ENCODE measurements around the gene NLRC3. TPM values are rescaled to one million over a fixed set of nuclear protein-coding genes. Genes with fewer than 3 reads are reported as not detected.
"Not testable (repeated sequence)": the region's sequence is repeated elsewhere in the genome, so short reads cannot be mapped to it uniquely, and the experiment has no call there.

The NLRC3 gene
- total RNA-seq, 1 experiment from 2014 or later, result not detected

DNA sequence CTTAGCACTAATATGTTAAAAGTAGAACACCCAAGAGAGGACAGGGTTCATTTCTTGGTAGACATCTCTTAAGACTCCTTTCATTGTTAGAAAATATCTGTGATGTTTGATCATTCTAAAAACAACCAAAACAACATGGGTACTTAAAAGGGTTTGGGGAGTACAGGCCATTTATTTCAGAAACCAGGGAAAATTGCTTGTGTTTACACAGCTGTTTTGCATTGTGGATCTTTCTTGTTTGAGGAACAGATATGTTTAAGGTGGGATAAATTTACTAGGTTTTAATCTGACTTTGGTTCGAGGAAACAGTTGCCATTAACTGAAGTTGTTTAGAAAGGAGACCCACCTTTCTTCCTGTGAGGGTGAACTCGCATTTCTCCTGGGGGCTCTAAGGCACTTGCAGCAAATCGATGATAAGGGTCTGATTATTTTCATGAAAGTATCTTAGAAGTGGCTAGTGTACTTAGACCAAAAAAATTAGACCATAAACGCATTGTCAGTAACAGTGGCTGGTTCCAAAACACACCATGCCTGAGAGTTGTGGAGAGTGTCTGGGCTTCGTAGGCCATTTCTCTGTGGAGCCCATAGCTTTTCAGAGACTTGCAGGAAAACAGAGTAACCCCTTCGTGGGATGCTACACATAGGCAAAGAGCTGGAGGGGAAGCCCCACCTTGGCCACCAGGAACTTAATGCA lies 58.8 kb downstream of the NLRC3 start:
- H3K9me3 ChIP-seq (replicated peaks), result no peaks in the 10 kb centered on the region
- no peak for DNase-seq (ENCODE audit: low read depth in 1 of 2, low spot score in 2 of 2)
- no peaks in the 10 kb centered on the region for H3K27me3 ChIP-seq (replicated peaks)
- no peak overlapping the region for H3K27ac ChIP-seq
- peaks cover 31% of the 10 kb centered on the region for H3K36me3 ChIP-seq
- H3K4me3 ChIP-seq, result no peak overlapping the region
- H3K4me1 ChIP-seq (replicated peaks), result peaks cover 4% of the 10 kb centered on the region; the same call in 1 of the 2 replicates

DNA sequence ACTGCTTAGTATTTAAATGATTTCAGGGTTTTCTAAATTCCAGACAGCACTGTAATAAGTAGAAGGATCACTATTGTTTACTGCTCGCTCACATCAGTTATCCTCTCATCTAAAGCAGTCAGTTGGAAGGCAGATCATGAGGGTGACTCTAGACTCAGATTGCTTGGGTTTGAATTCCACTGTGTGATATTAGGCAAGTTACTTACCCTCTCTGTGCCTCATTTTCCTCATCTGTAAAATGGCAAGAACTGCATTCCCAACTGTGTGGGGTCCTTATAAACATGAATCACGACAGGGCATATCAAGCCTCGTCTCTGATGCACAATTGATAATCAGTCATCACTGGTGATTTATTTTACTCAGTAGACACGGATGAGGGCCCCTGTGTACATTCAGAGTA lies 61.3 kb downstream of the NLRC3 start:
- Histone ChIP-seq H3K27me3 (replicated peaks) (no peaks in the 10 kb centered on the region), H3K4me1 (replicated peaks) (peaks cover 4% of the 10 kb centered on the region; the same call in 1 of the 2 replicates)
- DNase-seq (ENCODE audit: low read depth in 1 of 2, low spot score in 2 of 2), result no peak

DNA sequence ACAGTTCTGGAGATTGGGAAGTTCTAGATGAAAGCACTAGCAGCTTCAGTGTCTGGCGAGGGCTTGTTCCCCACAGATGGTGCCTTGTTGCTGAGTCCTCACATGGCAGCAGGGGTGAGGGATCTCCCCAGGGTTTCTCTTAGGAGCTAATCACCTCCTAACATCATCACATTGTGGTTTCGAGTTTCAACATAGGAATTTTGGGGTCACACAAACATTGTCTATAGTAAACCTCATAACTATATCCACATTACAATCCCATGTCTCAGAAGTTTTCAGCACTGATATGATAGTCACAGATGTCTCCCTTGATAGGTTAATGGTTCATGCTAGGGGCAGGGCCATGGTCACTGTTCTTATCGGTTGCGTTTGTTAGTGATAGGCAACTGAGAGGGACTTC lies 62.6 kb downstream of the NLRC3 start:
- peaks cover 4% of the 10 kb centered on the region; the same call in 1 of the 2 replicates for H3K4me1 ChIP-seq (replicated peaks)
- H3K27me3 ChIP-seq (replicated peaks), result no peaks in the 10 kb centered on the region
- H3K4me3 ChIP-seq, result no peak overlapping the region
- H3K36me3 ChIP-seq, result peaks cover 25% of the 10 kb centered on the region
- H3K9me3 ChIP-seq (replicated peaks), result no peaks in the 10 kb centered on the region
- DNase-seq (ENCODE audit: low read depth in 1 of 2, low spot score in 2 of 2), result no peak
- H3K27ac ChIP-seq, result no peak overlapping the region

More for the DNA sequence above, 61.3 kb downstream of the NLRC3 start:
- Histone ChIP-seq H3K9me3 (replicated peaks) (no peaks in the 10 kb centered on the region), H3K36me3 (peaks cover 30% of the 10 kb centered on the region), H3K4me3 (no peak overlapping the region), H3K27ac (no peak overlapping the region)

DNA sequence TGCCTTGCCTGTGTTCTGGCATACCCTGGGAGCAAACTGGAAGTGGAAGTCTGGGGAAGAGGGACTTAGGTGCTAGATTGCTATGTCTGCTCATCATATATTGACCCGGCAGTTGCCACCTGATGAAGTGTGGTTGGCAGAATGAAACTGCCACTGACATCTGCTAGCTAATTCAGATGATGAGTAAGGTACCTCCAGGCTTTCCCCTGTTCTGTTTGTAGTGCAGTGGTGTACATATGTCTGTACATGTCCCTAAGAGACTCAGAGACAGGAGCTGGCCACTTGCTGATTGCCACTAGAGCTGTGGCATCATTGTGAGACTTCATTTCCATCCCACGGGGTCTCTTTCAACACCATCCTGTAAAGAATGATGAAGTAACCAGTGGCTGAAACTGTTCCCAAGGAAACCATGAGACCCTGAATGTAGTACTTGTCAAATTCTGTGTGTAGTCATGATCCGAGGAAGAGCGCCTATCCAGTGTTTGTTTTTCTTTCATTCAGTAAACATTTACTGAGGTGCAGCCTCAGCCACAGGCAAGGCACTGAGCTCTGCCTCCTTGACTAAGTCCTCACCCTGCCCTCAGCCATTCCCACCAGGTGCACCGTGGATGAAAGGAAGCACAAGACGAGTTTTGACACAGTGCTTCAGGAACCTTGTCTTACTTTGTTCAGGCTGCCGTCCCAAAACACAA lies 63.2 kb downstream of the NLRC3 start:
- Histone ChIP-seq H3K36me3 (peaks cover 23% of the 10 kb centered on the region), H3K4me1 (replicated peaks) (peaks cover 7% of the 10 kb centered on the region; the same call in 1 of the 2 replicates), H3K9me3 (replicated peaks) (no peaks in the 10 kb centered on the region), H3K27ac (no peak overlapping the region), H3K4me3 (no peak overlapping the region), H3K27me3 (replicated peaks) (no peaks in the 10 kb centered on the region)
- DNase-seq (ENCODE audit: low read depth in 1 of 2, low spot score in 2 of 2), result no peak

DNA sequence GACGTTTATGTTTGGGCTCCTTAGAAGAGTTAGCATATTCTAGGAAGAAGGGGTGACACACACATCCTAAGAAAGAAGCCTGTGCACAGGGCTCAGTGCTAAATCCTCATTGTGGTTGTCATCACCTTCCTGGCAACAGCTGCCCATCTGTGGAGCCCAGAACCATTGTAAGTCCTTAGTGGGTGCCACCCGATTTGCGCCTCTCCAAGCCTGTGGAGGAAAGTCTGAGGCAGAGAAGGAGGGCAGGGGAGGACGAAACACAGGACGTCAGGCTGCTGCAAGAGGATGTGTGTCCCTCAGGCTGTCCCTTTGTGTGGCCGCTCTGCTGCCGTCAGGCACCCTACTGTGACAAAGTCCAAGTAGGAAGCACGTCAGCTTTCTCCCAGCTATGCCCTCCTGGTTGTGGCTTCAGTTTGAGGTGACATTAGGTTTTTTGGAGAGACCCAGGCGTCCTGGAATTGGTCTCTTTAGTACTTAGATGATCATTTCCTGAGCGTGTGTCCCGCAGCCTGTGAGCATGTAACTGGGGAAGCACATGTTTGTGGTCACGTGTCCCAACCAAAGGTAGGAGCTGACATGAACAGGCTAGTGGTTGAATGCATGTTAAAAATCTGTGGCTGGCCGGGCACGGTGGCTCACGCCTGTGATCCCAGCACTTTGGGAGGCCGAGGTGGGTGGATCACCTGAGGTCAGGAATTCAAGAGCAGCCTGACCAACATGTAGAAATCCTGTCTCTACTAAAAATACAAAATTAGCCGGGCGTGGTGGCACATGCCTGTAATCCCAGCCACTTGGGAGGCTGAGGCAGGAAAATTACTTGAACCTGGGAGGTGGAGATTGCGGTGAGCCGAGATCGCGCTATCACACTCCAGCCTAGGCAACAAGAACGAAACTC lies 65.7 kb downstream of the NLRC3 start:
- Histone ChIP-seq H3K9me3 (replicated peaks) (no peaks in the 10 kb centered on the region), H3K4me1 (replicated peaks) (peaks cover 7% of the 10 kb centered on the region; the same call in 1 of the 2 replicates), H3K27ac (no peak overlapping the region), H3K36me3 (peaks cover 31% of the 10 kb centered on the region), H3K4me3 (no peak overlapping the region), H3K27me3 (replicated peaks) (no peaks in the 10 kb centered on the region)
- no peak for DNase-seq (ENCODE audit: low read depth in 1 of 2, low spot score in 2 of 2)

DNA sequence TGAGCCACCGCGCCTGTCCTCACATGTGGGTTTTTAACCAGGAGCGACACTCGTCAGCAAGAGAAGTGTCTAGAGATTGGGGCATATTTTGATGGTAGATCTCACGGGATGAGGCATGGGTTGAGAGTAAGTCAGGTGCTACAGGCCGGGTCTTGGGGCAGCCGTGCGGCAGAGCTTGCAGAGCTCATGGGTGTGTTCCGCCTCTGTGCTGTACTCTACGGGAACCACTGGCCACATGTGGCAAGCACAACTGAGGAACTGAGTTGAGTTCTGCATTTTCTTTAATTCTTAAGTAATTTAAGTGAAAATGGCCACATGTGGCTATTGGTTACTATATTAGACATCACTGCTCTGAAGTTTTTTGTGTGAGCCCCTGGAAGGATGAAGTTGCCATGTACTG lies 66.8 kb downstream of the NLRC3 start:
- DNase-seq (ENCODE audit: low read depth in 1 of 2, low spot score in 2 of 2), result no peak
- H3K36me3 ChIP-seq, result peaks cover 28% of the 10 kb centered on the region

DNA sequence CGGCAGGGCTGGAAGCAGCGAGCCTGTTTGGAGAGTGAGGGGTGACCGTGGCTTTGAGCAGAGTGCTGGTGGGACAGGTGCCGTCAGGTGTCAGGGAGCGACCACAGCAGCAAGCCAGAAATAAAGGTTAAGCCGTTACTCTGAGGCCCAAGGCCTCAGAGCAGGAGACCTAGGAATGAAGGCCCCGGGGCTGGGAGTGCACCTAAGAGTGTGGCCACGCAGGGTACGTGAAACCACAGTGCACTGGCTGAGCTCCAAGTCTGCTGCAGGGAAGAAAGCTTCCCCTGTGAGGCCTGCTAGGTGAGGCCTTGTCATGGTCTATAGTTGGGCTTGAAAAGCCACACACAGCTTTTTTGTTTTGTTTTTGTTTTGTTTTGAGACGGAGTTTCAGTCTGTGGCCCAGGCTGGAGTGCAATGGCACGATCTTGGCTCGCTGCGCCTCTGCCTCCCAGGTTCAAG lies 67.7 kb downstream of the NLRC3 start:
- DNase-seq (ENCODE audit: low read depth in 1 of 2, low spot score in 2 of 2), result no peak
- peaks cover 7% of the 10 kb centered on the region; the same call in 1 of the 2 replicates for H3K4me1 ChIP-seq (replicated peaks)
- no peak overlapping the region for H3K27ac ChIP-seq
- no peaks in the 10 kb centered on the region for H3K27me3 ChIP-seq (replicated peaks)
- peaks cover 28% of the 10 kb centered on the region for H3K36me3 ChIP-seq
- no peaks in the 10 kb centered on the region for H3K9me3 ChIP-seq (replicated peaks)
- no peak overlapping the region for H3K4me3 ChIP-seq

More for the DNA sequence above, 66.8 kb downstream of the NLRC3 start:
- no peak overlapping the region for H3K4me3 ChIP-seq
- H3K4me1 ChIP-seq (replicated peaks), result peaks cover 7% of the 10 kb centered on the region; the same call in 1 of the 2 replicates
- H3K9me3 ChIP-seq (replicated peaks), result no peaks in the 10 kb centered on the region
- H3K27ac ChIP-seq, result no peak overlapping the region
- no peaks in the 10 kb centered on the region for H3K27me3 ChIP-seq (replicated peaks)

DNA sequence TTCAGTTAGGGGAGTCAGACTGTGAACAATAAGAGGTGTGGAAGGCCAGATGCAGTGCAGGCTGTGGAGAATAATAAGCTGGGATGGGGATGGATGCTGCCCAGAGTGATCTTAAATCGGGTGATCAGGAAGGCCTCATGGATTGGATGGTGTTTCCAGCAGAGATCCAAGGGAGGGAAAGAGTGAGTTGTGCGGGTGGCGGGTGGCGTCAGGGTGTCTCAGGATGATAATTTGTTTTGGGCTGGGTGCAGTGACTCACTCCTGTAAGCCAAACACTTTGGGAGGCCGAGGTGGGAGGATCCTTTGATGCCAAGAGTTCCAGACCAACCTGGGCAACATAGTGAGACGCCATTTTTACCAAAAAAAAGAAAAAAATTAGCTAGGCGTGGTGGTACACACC lies 68.5 kb downstream of the NLRC3 start:
- Histone ChIP-seq H3K27ac (no peak overlapping the region), H3K9me3 (replicated peaks) (no peaks in the 10 kb centered on the region), H3K4me3 (no peak overlapping the region), H3K27me3 (replicated peaks) (no peaks in the 10 kb centered on the region), H3K36me3 (peaks cover 23% of the 10 kb centered on the region), H3K4me1 (replicated peaks) (peaks cover 3% of the 10 kb centered on the region; the same call in 1 of the 2 replicates)
- DNase-seq (ENCODE audit: low read depth in 1 of 2, low spot score in 2 of 2), result no peak

DNA sequence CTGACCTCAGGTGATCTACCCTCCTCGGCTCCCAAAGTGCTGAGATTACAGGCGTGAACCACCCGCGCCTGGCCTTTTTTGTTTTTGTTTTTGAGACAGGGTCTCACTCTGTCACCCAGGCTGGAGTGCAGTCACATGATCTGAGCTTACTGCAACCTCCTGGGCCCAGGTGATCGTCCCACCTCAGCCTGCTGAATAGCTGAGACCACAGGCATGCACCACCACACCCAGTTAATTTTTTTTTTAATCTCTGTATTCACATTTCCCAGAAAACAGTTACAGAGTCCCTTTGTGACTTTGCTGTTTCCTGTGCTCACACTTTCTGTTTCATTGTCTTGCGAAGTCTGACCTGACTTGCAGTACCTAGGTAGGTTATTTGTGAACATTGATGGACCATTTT lies 73.7 kb downstream of the NLRC3 start:
- Histone ChIP-seq H3K4me3 (no peak overlapping the region), H3K4me1 (replicated peaks) (peaks cover 4% of the 10 kb centered on the region; the same call in 1 of the 2 replicates), H3K27me3 (replicated peaks) (no peaks in the 10 kb centered on the region), H3K27ac (no peak overlapping the region), H3K36me3 (peaks cover 14% of the 10 kb centered on the region), H3K9me3 (replicated peaks) (no peaks in the 10 kb centered on the region)
- DNase-seq (ENCODE audit: low read depth in 1 of 2, low spot score in 2 of 2), result no peak

DNA sequence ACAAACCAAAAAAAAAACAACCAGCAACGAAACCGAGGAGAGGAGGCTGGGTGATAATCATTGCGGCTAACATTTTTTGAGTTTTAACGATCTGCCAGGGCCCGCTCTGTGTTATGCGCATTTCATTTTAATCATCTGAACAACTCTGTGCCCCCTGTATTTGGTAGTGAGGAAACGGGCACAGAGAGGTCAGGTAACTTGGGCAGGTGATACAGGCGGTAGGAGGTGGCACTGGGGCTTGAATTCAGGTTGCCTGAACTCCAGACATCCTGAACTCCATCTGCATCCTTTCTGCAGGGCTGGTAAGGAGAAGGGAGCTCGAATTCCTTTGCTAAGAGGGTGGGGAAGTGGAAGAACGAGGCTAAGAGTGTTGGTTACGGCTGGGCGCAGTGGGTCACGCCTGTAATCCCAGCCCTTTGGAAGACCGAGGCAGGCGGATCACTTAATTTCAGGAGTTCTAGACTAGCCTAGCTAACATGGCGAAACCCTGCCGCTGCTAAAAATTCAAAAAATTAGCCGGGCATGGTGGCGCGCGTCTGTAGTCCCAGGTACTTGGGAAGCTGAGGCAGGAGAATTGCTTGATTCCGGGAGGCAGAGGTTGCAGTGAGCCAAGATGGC lies 75.3 kb downstream of the NLRC3 start:
- H3K9me3 ChIP-seq (replicated peaks), result no peaks in the 10 kb centered on the region
- DNase-seq (ENCODE audit: low read depth in 1 of 2, low spot score in 2 of 2), result no peak
- peaks cover 4% of the 10 kb centered on the region for H3K36me3 ChIP-seq
- no peaks in the 10 kb centered on the region for H3K27me3 ChIP-seq (replicated peaks)
- no peak overlapping the region for H3K27ac ChIP-seq
- peak overlapping the region; percentile 61 for H3K4me3 ChIP-seq
- H3K4me1 ChIP-seq (replicated peaks), result peaks cover 4% of the 10 kb centered on the region; the same call in 1 of the 2 replicates

DNA sequence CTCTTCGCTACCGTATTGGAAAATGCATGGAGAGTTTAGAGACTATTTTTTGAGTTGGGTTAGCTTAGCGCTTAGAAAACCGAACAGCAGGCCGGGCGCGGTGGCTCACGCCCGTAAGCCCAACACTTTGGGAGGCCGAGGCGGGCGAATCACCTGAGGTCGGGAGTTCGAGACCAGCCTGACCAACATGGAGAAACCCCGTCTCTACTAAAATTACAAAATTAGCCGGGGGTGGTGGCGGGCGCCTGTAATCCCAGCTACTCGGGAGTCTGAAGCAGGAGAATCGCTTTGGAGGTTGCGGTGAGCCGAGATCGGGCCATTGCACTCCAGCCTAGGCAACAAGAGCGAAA lies 75.8 kb downstream of the NLRC3 start:
- peak overlapping the region; percentile 61 for H3K4me3 ChIP-seq
- H3K27me3 ChIP-seq (replicated peaks); H3K9me3 ChIP-seq (replicated peaks); H3K36me3 ChIP-seq; DNase-seq (ENCODE audit: low read depth in 1 of 2, low spot score in 2 of 2); H3K4me1 ChIP-seq (replicated peaks): not testable (repeated sequence)
- H3K27ac ChIP-seq, result peak overlapping the region; percentile 31; the same call in 1 of the 2 replicates

DNA sequence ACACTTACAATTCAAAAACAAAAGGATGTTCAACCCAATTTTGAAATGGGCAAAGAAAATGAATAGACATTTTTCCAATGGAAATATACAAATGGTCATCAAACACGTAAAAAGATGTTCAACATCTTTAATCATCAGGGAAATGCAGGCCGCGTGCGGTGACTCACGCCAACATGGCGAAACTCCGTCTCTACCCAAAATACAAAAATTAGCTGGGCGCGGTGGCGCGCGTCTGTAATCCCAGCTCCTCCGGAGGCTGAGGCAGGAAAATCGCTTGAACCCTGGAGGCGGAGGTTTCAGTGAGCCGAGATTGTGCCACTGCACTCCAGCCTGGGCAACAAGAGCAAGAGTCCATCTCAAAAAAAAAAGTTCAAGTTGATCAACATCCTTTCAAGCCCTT lies 78.2 kb downstream of the NLRC3 start:
- Histone ChIP-seq H3K4me1 (replicated peaks) (peaks cover 4% of the 10 kb centered on the region; the same call in 1 of the 2 replicates), H3K36me3 (no peaks in the 10 kb centered on the region), H3K4me3 (no peak overlapping the region), H3K9me3 (replicated peaks) (no peaks in the 10 kb centered on the region), H3K27ac (no peak overlapping the region), H3K27me3 (replicated peaks) (no peaks in the 10 kb centered on the region)
- no peak for DNase-seq (ENCODE audit: low read depth in 1 of 2, low spot score in 2 of 2)

DNA sequence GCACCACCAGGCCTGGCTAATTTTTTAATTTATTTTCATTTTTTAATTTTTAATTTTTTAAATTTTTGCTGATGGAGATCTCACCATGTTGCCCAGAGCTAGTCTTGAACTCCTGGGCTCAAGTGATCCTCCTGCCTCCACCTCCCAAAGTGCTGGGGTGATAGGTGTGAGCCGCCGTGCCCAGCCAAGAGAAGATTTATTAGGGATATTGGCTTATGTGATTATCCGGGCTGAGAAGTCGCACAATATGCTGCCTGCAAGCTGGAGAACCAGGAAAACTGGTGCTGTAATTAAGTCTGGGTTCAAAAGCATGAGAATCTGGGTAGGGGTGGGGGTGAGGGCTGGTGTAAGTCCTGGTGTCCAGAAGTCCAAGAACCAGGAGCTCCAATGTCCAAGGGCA lies 79.4 kb downstream of the NLRC3 start:
- no peak overlapping the region for H3K27ac ChIP-seq
- H3K4me3 ChIP-seq, result no peak overlapping the region
- no peaks in the 10 kb centered on the region for H3K27me3 ChIP-seq (replicated peaks)
- peaks cover 4% of the 10 kb centered on the region; the same call in 1 of the 2 replicates for H3K4me1 ChIP-seq (replicated peaks)
- no peaks in the 10 kb centered on the region for H3K36me3 ChIP-seq
- no peak for DNase-seq (ENCODE audit: low read depth in 1 of 2, low spot score in 2 of 2)
- H3K9me3 ChIP-seq (replicated peaks), result no peaks in the 10 kb centered on the region
